Left renal pelvis (tissue), 4 donors: Measurements from ENCODE around the gene DCLK3. TPM values are rescaled to one million over a fixed set of nuclear protein-coding genes. Genes with fewer than 3 reads are reported as not detected.

Experiments used
- DNase-seq, 4 donors: peaks; one replicate each; pipeline ENCODE4 v3.0.0-alpha.2; 2013; ENCODE audit warnings: low read depth in 4 of 4, low spot score in 3 of 4
- polyA plus RNA-seq, 4 donors: library from polyadenylated mRNA; unstranded; fragments of 120-200 nt; gene quantifications; one replicate each; pipeline ENCODE4 v1.2.1, GENCODE V29; 2013; ENCODE audit not compliant: insufficient read length in 4 of 4

DCLK3 gene
- polyA plus RNA-seq, 4 donors, result 0.59 to 1.0 (median 0.81) TPM

- no peak for DNase-seq
Observed at GRCh38 chr3:36709826-36710365, 54.5 kb downstream of the DCLK3 start.

- DNase-seq, result no peak
Observed at GRCh38 chr3:36709281-36709680, 55.1 kb downstream of the DCLK3 start.

DNA sequence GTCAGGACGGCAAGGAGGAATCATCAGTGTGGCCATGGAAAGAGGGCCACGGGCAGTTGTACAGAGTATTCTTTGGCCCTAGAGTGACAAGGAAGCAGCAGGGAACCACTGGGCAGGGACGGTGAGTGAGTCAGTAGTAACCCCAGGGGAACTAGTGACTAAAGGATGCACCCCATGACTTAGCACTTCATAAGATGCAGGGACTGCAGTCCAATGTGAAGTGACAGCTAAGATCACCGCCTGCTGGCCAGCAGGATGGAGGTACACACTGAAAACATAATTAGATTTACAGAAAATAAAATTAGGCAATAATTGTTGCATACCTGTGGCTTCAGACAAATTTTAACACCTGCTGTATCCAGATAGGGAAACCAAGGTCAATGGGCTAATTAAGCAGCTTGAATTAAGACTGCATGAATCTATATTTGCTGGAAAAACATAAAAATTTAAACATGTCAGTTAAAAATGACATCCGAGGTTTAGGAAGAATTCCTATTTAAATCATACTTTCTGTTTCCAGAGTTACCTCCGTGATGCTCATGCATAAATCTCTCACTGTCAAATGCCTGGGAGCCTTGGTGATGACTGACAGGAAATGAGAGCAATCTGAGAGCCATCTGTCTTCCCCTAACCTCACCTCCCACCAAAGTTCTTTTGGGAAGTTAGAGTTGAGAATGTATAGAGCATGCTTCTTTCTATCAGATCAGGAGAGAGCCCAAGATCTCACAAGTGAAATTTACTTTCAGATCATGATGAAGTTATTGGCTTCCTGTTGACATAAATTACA lies 56.5 kb downstream of the DCLK3 start:
- no peak for DNase-seq

DNA sequence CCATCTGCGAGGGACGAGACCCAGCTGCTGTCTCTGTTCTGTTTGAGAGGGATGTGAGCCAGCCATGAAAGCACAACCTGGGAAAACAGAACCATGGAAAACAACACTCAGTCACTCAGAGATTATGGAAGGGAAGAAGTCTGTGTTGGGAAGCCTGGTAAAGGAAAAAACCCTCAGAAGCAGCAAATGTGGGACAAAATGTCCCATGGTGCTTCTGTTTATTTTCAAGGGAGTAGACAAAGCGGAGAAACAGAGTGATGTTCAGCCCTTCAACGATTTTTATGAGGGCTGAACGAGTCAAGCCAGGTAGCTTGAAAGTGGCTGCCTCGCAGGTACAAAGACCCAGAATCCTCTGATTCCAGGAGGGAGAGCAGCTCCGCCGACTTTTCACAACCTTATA lies 59.3 kb downstream of the DCLK3 start:
- no peak for DNase-seq

DNA sequence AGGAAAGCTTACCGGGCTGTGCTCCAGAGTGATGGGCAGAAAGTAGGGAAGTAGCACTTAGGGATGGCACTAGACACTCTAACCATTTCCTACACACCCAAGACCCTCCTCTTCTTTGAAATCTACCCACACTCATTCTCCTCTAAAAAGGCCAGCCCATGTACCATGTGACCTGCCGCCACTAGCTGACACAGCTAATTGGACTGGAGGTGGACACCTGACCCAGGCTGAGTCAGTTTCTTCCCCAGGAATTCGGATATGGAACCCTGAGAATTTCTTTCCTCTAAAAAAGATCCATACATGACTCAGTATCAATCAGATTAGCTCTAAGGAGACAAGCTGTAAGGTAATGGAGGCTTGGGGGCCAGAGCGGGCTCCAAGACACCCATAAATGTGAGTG lies 60.1 kb downstream of the DCLK3 start:
- DNase-seq, result no peak

DNA sequence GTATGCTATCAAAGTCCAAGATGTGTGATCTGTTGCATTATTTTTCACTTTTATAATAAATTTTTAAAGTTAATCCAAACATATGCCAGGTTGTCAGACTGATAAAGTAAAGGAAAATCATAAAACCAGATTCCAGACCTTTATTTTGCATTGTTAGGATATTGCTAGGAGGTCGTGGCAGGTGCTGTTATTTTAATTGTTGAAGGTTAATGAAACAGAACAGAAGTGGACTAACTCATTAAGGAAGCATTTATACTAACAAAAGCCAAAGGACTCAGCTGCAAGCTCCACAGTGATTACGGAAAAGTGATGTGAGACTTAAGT lies 63.1 kb downstream of the DCLK3 start:
- no peak for DNase-seq

GRCh38 chr3:36700537-36701248 lies 63.7 kb downstream of the DCLK3 start:
- peak; percentile 33 to 55 (median 39) for DNase-seq

DNA sequence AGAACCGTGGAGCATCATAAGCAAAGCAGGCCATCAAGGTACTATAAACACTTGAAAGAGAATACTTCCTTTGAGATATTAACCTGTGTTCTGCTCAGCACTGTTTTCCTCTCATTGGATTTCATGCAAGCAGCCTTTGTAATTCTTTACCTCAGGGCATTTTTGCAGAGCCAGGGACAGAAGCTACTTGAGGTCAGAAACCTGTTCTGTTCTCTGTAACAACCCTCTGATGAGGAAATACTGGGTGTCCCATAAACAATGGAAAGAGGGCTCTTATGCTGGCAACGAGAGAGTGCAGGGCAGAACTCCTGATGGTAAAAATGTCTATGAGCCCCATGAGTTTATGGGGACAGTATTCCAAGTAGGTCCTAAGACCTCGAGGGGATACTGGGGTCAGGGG lies 66.0 kb downstream of the DCLK3 start:
- no peak for DNase-seq

DNA sequence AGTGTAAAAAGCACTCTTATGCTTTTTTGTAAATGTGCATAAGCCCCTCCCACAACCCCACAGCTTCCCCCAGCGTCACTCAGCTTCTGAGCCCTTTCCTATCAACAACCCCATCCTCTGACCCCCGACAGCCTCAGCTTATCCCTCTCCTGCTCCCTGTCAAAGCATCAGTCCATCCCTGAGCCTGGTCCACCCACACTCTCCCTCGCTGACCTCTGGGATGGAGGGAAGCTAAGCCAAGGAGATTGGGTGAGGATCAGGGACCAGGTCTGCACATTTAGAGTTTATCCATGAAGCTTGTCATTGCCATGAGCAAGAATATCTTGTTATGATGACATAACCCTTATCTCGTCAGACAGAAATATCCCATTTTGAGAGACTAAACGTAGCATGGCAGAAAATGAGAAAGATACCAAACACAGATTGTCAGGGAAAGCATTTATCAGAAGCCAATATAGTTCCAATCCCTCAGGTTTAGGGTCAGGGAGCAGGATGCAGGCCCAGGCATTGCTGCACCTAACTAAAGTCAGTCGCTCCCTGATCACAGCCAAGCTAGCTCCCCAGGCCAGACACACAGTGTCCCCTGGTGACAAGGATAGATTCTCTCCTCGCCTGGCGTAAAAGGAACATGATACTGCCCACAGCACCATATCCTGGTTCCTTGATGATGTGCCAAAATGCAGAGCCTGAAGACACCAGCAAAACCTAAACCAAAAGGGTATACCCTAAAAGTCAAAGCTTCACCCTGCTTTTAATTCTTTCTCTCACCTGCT lies 66.9 kb downstream of the DCLK3 start:
- no peak for DNase-seq

DNA sequence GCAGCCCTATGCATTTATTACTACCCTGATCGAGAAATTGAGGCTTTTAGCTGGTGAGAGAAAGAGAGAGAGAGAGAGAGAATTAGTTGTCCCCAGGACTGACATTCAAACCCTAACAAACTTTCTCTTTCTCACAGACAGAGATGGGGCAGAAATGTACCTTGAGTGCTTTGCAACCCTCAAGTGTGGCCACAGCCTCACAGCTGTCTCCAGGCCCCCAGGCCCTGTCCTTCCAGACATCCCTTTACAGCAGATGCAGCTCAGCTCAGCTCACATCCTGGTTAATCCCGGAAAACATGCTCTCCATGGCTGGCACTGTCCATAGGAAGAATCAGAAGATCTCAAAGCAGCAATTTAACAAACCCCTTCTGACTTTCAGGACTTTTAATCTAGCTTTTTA lies 67.6 kb downstream of the DCLK3 start:
- no peak for DNase-seq

- no peak for DNase-seq
Observed at GRCh38 chr3:36695769-36696137, 68.6 kb downstream of the DCLK3 start.

DNA sequence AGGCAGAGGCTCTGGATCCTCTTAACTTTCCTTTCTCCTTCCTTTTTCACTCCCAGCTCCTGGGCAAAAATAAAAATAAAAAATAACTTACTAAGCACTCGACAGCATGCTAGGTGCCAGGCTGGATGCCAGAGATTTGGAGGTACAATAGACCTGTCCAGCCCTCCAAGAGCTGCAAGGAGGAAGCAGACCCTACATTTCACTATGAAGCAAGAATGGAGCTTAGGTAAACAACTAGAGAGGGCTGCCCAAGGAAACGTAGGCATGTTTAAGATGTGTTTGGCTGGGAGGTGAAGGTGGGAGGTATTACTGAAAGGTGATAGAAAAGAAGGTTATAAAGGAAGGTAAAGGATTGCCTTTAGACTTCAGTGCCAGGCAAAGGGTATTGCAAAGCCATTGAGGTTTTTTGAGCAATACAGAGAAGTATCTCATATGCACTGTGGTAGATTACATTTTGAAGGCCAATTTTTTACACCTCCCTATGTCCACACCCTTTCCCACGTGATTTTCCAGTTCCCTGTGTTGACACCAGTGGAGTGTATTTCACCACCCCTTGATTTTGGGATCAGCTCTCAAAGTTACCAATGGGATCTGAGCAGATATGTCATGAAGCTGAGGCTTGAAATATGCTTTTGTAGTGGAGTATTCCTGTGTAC lies 69.1 kb downstream of the DCLK3 start:
- no peak for DNase-seq

DNA sequence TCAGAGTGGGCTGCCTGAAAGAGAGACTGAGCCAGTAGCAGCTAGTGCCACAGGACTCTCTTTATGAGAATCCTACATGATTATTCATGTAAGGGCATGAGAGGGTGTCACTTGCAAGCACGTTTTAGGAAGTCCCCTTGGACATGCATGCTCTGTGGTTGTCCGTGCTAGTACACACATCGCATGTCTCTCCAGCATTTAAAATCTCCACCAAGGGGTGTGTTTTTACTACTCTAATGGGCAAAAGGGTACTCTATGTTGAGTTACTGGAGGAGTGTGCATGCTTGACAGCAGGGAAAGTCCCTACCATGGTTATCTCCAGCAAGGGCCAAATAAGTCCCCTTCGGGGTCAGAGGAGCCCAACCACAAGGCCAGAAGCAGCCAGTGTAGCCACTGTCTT lies 70.7 kb downstream of the DCLK3 start:
- no peak for DNase-seq

- no peak for DNase-seq
Observed at GRCh38 chr3:36689560-36689959, 74.8 kb downstream of the DCLK3 start.

DNA sequence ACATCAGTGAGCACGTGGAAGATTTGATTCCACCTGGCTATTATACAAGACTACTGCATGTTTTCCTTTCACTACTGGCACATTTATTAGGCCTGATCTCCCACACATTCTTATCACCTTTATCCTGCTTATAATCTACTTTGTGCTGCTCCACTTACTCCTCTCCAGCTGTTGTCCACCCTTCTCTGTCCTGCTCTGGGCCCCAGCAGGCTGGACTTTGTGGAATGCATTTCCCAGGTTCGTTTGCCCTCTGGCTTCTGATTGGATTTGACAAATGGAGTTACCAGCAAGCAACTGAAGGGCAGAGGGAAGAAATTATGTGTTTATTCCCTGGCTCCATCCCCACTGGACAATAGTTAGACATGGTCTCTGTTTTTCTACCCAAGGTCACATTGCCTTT lies 75.5 kb downstream of the DCLK3 start:
- no peak for DNase-seq

- DNase-seq, result no peak
Observed at GRCh38 chr3:36686516-36686915, 77.8 kb downstream of the DCLK3 start.

DNA sequence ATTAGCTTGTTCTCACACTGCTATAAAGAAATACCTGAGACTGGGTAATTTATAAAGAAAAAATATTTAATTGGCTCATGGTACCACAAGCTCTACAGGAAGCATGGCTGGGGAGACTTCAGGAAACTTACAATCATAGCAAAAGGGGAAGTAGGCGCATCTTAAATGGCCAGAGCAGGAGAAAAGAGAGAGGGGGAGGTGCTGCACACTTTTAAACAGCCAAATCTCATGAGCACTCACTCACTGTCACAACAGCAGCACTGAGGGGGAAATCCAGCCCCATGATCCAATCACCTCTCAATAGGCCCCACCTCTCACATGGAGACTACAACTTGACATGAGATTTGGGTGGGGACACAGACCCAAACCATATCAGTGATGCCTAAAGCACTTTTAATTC lies 82.5 kb downstream of the DCLK3 start:
- DNase-seq, result no peak

- DNase-seq, result no peak
Observed at GRCh38 chr3:36680952-36681351, 83.4 kb downstream of the DCLK3 start.

GRCh38 chr3:36679384-36680200 lies 84.8 kb downstream of the DCLK3 start:
- no peak for DNase-seq
